ENCODE data around the gene ZNF316.

DNA sequence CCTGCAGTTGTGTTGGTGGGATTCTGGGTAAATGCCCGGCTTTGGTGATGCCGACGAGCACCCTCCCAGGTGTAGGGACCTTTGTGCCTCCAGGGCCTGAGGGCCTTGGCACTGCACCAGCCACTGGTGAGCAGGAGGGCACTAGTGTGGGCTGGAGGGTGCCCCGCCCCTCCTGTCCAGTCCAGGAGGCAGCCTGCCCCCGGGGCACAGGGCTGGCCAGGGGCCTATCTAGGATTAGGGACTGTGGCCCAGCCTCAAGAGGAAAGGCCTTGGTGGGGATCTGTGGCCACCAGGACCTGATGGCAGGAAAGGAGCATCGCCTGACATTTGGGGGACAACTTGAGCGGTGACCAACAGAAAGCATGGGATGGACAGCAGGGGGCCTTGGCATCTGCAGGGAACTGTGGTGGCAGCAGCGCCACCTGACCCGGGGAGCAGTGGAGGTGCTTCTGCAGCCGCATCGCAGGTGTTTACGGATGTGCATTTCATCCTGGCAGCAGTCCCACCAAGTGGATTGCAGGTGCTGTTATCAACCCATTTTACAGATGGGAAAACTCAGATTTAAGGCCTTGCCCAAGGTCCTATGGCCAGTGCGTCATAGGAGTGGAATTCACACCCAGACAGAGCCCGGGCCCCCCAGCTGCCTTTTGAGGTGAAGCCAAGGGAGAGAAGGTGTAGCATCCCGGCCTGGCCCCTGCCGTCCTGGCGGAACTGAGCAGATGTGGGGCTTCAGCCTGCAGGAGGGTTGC lies 11.1 kb downstream of the ZNF316 start:
- no peak for TF ChIP-seq EZH2 (IDR thresholded peaks at IDR 0.05; ENCODE audit: insufficient read depth, poor library complexity, severe bottlenecking)
- no peak for TF ChIP-seq EZH2phosphoT487 (IDR thresholded peaks at IDR 0.05; ENCODE audit: insufficient read depth, low read depth)
